HG03558 (cell line): ENCODE results near the gene DYNC2H1.
"Not testable (repeated sequence)": the region's sequence is repeated elsewhere in the genome, so short reads cannot be mapped to it uniquely, and the experiment has no call there.

Experiments used
- ATAC-seq: cut with Tn5 transposase; IDR thresholded peaks from one replicate; pipeline ENCODE4 v1.9.1; 2021; ENCODE audit warnings: moderate number of reproducible peaks; ENCODE audit not compliant: unreplicated experiment; ENCODE audit errors: extremely low read depth

The DYNC2H1 gene

GRCh38 chr11:103359216-103359615 lies 250.0 kb downstream of the DYNC2H1 start:
- no peak for ATAC-seq

GRCh38 chr11:103364687-103365086 lies 255.5 kb downstream of the DYNC2H1 start:
- ATAC-seq: no peak

- ATAC-seq: no peak
These were observed 258.4 kb downstream of the DYNC2H1 start for GRCh38 chr11:103367650-103368049.

GRCh38 chr11:103368145-103368544 lies 258.9 kb downstream of the DYNC2H1 start:
- ATAC-seq: no peak

- no peak for ATAC-seq
These were observed 260.9 kb downstream of the DYNC2H1 start for GRCh38 chr11:103370076-103370475.

GRCh38 chr11:103372906-103373305 lies 263.7 kb downstream of the DYNC2H1 start:
- no peak for ATAC-seq

GRCh38 chr11:103374227-103374626 lies 265.0 kb downstream of the DYNC2H1 start:
- not testable (repeated sequence) for ATAC-seq

GRCh38 chr11:103378931-103379330 lies 269.7 kb downstream of the DYNC2H1 start:
- ATAC-seq: no peak

GRCh38 chr11:103380031-103380430 lies 270.8 kb downstream of the DYNC2H1 start:
- no peak for ATAC-seq

- ATAC-seq: no peak
These were observed 275.4 kb downstream of the DYNC2H1 start for GRCh38 chr11:103384652-103385051.

- no peak for ATAC-seq
These were observed 286.4 kb downstream of the DYNC2H1 start for GRCh38 chr11:103395612-103396011.

- ATAC-seq: no peak
These were observed 287.0 kb downstream of the DYNC2H1 start for GRCh38 chr11:103396237-103396636.

- ATAC-seq: no peak
These were observed 288.1 kb downstream of the DYNC2H1 start for GRCh38 chr11:103397369-103397768.

- no peak for ATAC-seq
These were observed 289.6 kb downstream of the DYNC2H1 start for GRCh38 chr11:103398829-103399228.

GRCh38 chr11:103406357-103406756 lies 297.1 kb downstream of the DYNC2H1 start:
- no peak for ATAC-seq

- ATAC-seq: no peak
These were observed 298.4 kb downstream of the DYNC2H1 start for GRCh38 chr11:103407641-103408040.

GRCh38 chr11:103413266-103413888 lies 304.2 kb downstream of the DYNC2H1 start:
- no peak for ATAC-seq

GRCh38 chr11:103418014-103418413 lies 308.8 kb downstream of the DYNC2H1 start:
- no peak for ATAC-seq

GRCh38 chr11:103420593-103420992 lies 311.4 kb downstream of the DYNC2H1 start:
- ATAC-seq: no peak

- ATAC-seq: no peak
These were observed 324.3 kb downstream of the DYNC2H1 start for GRCh38 chr11:103433386-103434072.

GRCh38 chr11:103434073-103434411 lies 324.8 kb downstream of the DYNC2H1 start:
- ATAC-seq: no peak

- no peak for ATAC-seq
These were observed 327.0 kb downstream of the DYNC2H1 start for GRCh38 chr11:103436131-103436770.
